Naive B cell (primary cell): ENCODE data around the gene SLC5A2. TPM values are rescaled to one million over a fixed set of nuclear protein-coding genes. Genes with fewer than 3 reads are reported as not detected.
A peak's percentile ranks its signal among the peaks of the same experiment; 100 is the strongest.
"Not testable (repeated sequence)": the region's sequence is repeated elsewhere in the genome, so short reads cannot be mapped to it uniquely, and the experiment has no call there.

Source experiments
- ATAC-seq, 2 donors: fragments of 150-1000 bp; cut with Tn5 transposase; 2 replicates each; pipeline ENCODE4 v1.10.0; 2021; ENCODE audit warnings: low read depth in 2 of 2, mild to moderate bottlenecking in 2 of 2, moderate library complexity in 2 of 2
- DNase-seq: peaks from one replicate; pipeline ENCODE4 v3.0.0; 2022
- H3K27ac Mint-ChIP-seq, 6 donors: one replicate each; pipeline ENCODE4 v1.8.0; 2020 to 2022; ENCODE audit warnings: mild to moderate bottlenecking in 6 of 6, mixed read lengths in 6 of 6, moderate library complexity in 5 of 6, inconsistent platforms in 2 of 6
- H3K27me3 Mint-ChIP-seq, 3 donors: one replicate each; pipeline ENCODE4 v1.8.0; 2021 to 2022; ENCODE audit warnings: mixed read lengths in 3 of 3, mild to moderate bottlenecking in 1 of 3
- H3K36me3 Mint-ChIP-seq, 2 donors: one replicate each; pipeline ENCODE4 v1.8.0; 2020 to 2022; ENCODE audit warnings: mixed read lengths in 2 of 2, inconsistent platforms in 1 of 2, mild to moderate bottlenecking in 1 of 2
- H3K4me1 Mint-ChIP-seq, 3 donors: one replicate each; pipeline ENCODE4 v1.8.0; 2020 to 2022; ENCODE audit warnings: mixed read lengths in 3 of 3, inconsistent platforms in 1 of 3, mild to moderate bottlenecking in 1 of 3, moderate library complexity in 1 of 3
- H3K4me3 Mint-ChIP-seq, 8 donors: one replicate each; pipeline ENCODE4 v1.8.0; 2020 to 2022; ENCODE audit warnings: mild to moderate bottlenecking in 8 of 8, mixed read lengths in 8 of 8, moderate library complexity in 8 of 8, inconsistent platforms in 2 of 8
- H3K9me3 Mint-ChIP-seq, 7 donors: one replicate each; pipeline ENCODE4 v1.8.0; 2020 to 2022; ENCODE audit warnings: mixed read lengths in 7 of 7, mild to moderate bottlenecking in 5 of 7, inconsistent platforms in 2 of 7, moderate library complexity in 1 of 7
- polyA plus RNA-seq, 6 donors: library from polyadenylated mRNA; unstranded; fragments of 300-500 nt; fragmentation: Illumina TruSeq; gene quantifications; one replicate each; pipeline ENCODE4 v1.2.3, GENCODE V29; 2021; ENCODE audit warnings: low read depth in 6 of 6

The SLC5A2 gene
- under 1 TPM in 3 of 6 donors, not detected in 3; 0.15 to 0.20 (median 0.18) TPM for polyA plus RNA-seq

GRCh38 chr16:31483081-31483480 is at the start of gene SLC5A2:
Gene SLC5A2, plus strand, starts transcription at chr16:31483123. Its CDS starts 14 bp downstream, at chr16:31483137.
- Mint-ChIP-seq H3K4me3 (peak within 1 kb of the TSS in 1 of 8 donors; percentile 72), H3K9me3 (no peaks in the 10 kb centered on the region), H3K27me3 (peaks cover 6 to 52% (median 25%) of the 10 kb centered on the region in 3 donors), H3K4me1 (peaks cover 11 to 19% (median 16%) of the 10 kb centered on the region in 3 donors), H3K36me3 (no peaks in the 10 kb centered on the region), H3K27ac (no peak within 1 kb of the TSS)
- DNase-seq (no peak), ATAC-seq (no peak)

GRCh38 chr16:31435341-31436220 is 47.3 kb upstream of the SLC5A2 start:
- peaks cover 13 to 16% (median 14%) of the 10 kb centered on the region in 3 donors for H3K4me1 Mint-ChIP-seq
- H3K27me3 Mint-ChIP-seq, result no peaks in the 10 kb centered on the region
- no peak overlapping the region for H3K4me3 Mint-ChIP-seq
- H3K27ac Mint-ChIP-seq, result no peak overlapping the region
- no peaks in the 10 kb centered on the region for H3K9me3 Mint-ChIP-seq
- no peak for DNase-seq
- no peak for ATAC-seq
- no peaks in the 10 kb centered on the region for H3K36me3 Mint-ChIP-seq

GRCh38 chr16:31436221-31437045 is 46.5 kb upstream of the SLC5A2 start:
- Mint-ChIP-seq H3K4me3 (no peak overlapping the region), H3K9me3 (no peaks in the 10 kb centered on the region)

GRCh38 chr16:31438414-31438813 is 44.5 kb upstream of the SLC5A2 start:
- ATAC-seq (no peak), DNase-seq (no peak)
- Mint-ChIP-seq H3K4me3 (peak overlapping the region in 1 of 8 donors; percentile 56), H3K36me3 (no peaks in the 10 kb centered on the region), H3K9me3 (no peaks in the 10 kb centered on the region), H3K27me3 (peaks cover 0 to 5% (median 0%) of the 10 kb centered on the region in 3 donors), H3K27ac (peak overlapping the region in 1 of 6 donors; percentile 70), H3K4me1 (peaks cover 18 to 22% (median 22%) of the 10 kb centered on the region in 3 donors)

More at GRCh38 chr16:31436221-31437045, 46.5 kb upstream of the SLC5A2 start:
- no peaks in the 10 kb centered on the region for H3K27me3 Mint-ChIP-seq
- no peaks in the 10 kb centered on the region for H3K36me3 Mint-ChIP-seq
- peaks cover 13 to 16% (median 14%) of the 10 kb centered on the region in 3 donors for H3K4me1 Mint-ChIP-seq
- DNase-seq (no peak), ATAC-seq (no peak)
- peak overlapping the region in 2 of 6 donors; percentile 10 to 37 for H3K27ac Mint-ChIP-seq

- peak overlapping the region in 2 of 8 donors; percentile 8 to 42 for H3K4me3 Mint-ChIP-seq
- H3K27me3 Mint-ChIP-seq, H3K27ac Mint-ChIP-seq, DNase-seq, H3K9me3 Mint-ChIP-seq, H3K36me3 Mint-ChIP-seq: not testable (repeated sequence)
- ATAC-seq, result peak; percentile 64 to 69
- H3K4me1 Mint-ChIP-seq, result peaks cover 18 to 22% (median 22%) of the 10 kb centered on the region in 3 donors
These were observed 43.9 kb upstream of the SLC5A2 start for GRCh38 chr16:31439023-31439422.

GRCh38 chr16:31439519-31439918 is 43.4 kb upstream of the SLC5A2 start:
- peaks cover 0 to 5% (median 0%) of the 10 kb centered on the region in 3 donors for H3K27me3 Mint-ChIP-seq
- no peaks in the 10 kb centered on the region for H3K9me3 Mint-ChIP-seq
- no peak overlapping the region for H3K27ac Mint-ChIP-seq
- ATAC-seq (no peak), DNase-seq (no peak)
- H3K4me3 Mint-ChIP-seq, result peak overlapping the region in 3 of 8 donors; percentile 8 to 42 (median 28)
- no peaks in the 10 kb centered on the region for H3K36me3 Mint-ChIP-seq
- peaks cover 18 to 22% (median 22%) of the 10 kb centered on the region in 3 donors for H3K4me1 Mint-ChIP-seq

- no peak for DNase-seq
- Mint-ChIP-seq H3K27ac (no peak overlapping the region), H3K27me3 (peaks cover 0 to 5% (median 0%) of the 10 kb centered on the region in 3 donors), H3K9me3 (no peaks in the 10 kb centered on the region), H3K4me3 (peak overlapping the region in 4 of 8 donors; percentile 35 to 90 (median 43)), H3K4me1 (peaks cover 18 to 22% (median 22%) of the 10 kb centered on the region in 3 donors), H3K36me3 (no peaks in the 10 kb centered on the region)
- ATAC-seq, result no peak
These were observed 42.3 kb upstream of the SLC5A2 start for GRCh38 chr16:31440516-31441184.

GRCh38 chr16:31441956-31442355 is 41.0 kb upstream of the SLC5A2 start:
- Mint-ChIP-seq H3K27me3 (peaks cover 0 to 5% (median 0%) of the 10 kb centered on the region in 3 donors), H3K9me3 (no peaks in the 10 kb centered on the region), H3K27ac (peak overlapping the region in 3 of 6 donors; percentile 13 to 88 (median 76)), H3K36me3 (no peaks in the 10 kb centered on the region), H3K4me1 (peaks cover 18 to 26% (median 22%) of the 10 kb centered on the region in 3 donors), H3K4me3 (peak overlapping the region; percentile 75 to 98 (median 86))
- no peak for ATAC-seq
- no peak for DNase-seq

- not testable (repeated sequence) for H3K9me3 Mint-ChIP-seq, H3K27me3 Mint-ChIP-seq, H3K4me3 Mint-ChIP-seq, H3K36me3 Mint-ChIP-seq, ATAC-seq, DNase-seq
- Mint-ChIP-seq H3K4me1 (peaks cover 2 to 15% (median 7%) of the 10 kb centered on the region in 3 donors), H3K27ac (peak overlapping the region in 2 of 6 donors; percentile 28 to 65)
These were observed 37.0 kb upstream of the SLC5A2 start for GRCh38 chr16:31445931-31446330.

GRCh38 chr16:31451201-31451600 is 31.7 kb upstream of the SLC5A2 start:
- Mint-ChIP-seq H3K9me3 (no peaks in the 10 kb centered on the region), H3K4me3 (no peak overlapping the region), H3K27ac (peak overlapping the region in 1 of 6 donors; percentile 83), H3K4me1 (peaks cover 25 to 28% (median 26%) of the 10 kb centered on the region in 3 donors), H3K27me3 (no peaks in the 10 kb centered on the region), H3K36me3 (no peaks in the 10 kb centered on the region)
- ATAC-seq (no peak), DNase-seq (no peak)

- ATAC-seq, result no peak
These were observed 31.1 kb upstream of the SLC5A2 start for GRCh38 chr16:31451681-31452351.

GRCh38 chr16:31452631-31453106 is 30.3 kb upstream of the SLC5A2 start:
- Mint-ChIP-seq H3K4me1 (peaks cover 25 to 41% (median 31%) of the 10 kb centered on the region in 3 donors), H3K9me3 (no peaks in the 10 kb centered on the region), H3K4me3 (no peak overlapping the region), H3K27ac (peak overlapping the region in 1 of 6 donors; percentile 83), H3K27me3 (no peaks in the 10 kb centered on the region), H3K36me3 (no peaks in the 10 kb centered on the region)
- ATAC-seq, result no peak
- DNase-seq, result no peak

More at GRCh38 chr16:31451681-31452351, 31.1 kb upstream of the SLC5A2 start:
- no peak for DNase-seq
- Mint-ChIP-seq H3K4me1 (peaks cover 25 to 33% (median 28%) of the 10 kb centered on the region in 3 donors), H3K27me3 (no peaks in the 10 kb centered on the region), H3K27ac (peak overlapping the region in 2 of 6 donors; percentile 83 to 88), H3K4me3 (no peak overlapping the region), H3K36me3 (no peaks in the 10 kb centered on the region), H3K9me3 (no peaks in the 10 kb centered on the region)
